ENCODE data around the gene CYSTM1.

Gene CYSTM1

GRCh38 chr5:140261403-140262171 lies 86.6 kb downstream of the CYSTM1 start:
- peak; percentile 87 for DNase-seq

GRCh38 chr5:140262221-140262620 lies 87.2 kb downstream of the CYSTM1 start:
- no peak for DNase-seq

- DNase-seq, result no peak
Observed at GRCh38 chr5:140262839-140263238, 87.9 kb downstream of the CYSTM1 start.

GRCh38 chr5:140265845-140266244 lies 90.9 kb downstream of the CYSTM1 start:
- DNase-seq, result no peak

GRCh38 chr5:140266471-140267200 lies 91.6 kb downstream of the CYSTM1 start:
- no peak for DNase-seq

GRCh38 chr5:140267201-140267540 lies 92.2 kb downstream of the CYSTM1 start:
- no peak for DNase-seq

GRCh38 chr5:140267559-140268018 lies 92.6 kb downstream of the CYSTM1 start:
- DNase-seq, result no peak

- no peak for DNase-seq
Observed at GRCh38 chr5:140270008-140270407, 95.0 kb downstream of the CYSTM1 start.

GRCh38 chr5:140273401-140273877 lies 98.5 kb downstream of the CYSTM1 start:
- peak; percentile 92 for DNase-seq

GRCh38 chr5:140275837-140276236 lies 100.8 kb downstream of the CYSTM1 start:
- no peak for DNase-seq

GRCh38 chr5:140282266-140282665 lies 107.3 kb downstream of the CYSTM1 start:
- no peak for DNase-seq

- no peak for DNase-seq
Observed at GRCh38 chr5:140284013-140284412, 109.0 kb downstream of the CYSTM1 start.

- DNase-seq, result no peak
Observed at GRCh38 chr5:140286424-140286823, 111.4 kb downstream of the CYSTM1 start.

- DNase-seq, result no peak
Observed at GRCh38 chr5:140287801-140288521, 113.0 kb downstream of the CYSTM1 start.

- DNase-seq, result no peak
Observed at GRCh38 chr5:140292212-140293036, 117.4 kb downstream of the CYSTM1 start.

Measured in inflammatory macrophage treated with lipopolysaccharide for 4 hours (primary cell).